ENCODE data around the gene NEMP1. TPM values are rescaled to one million over a fixed set of nuclear protein-coding genes. Genes with fewer than 3 reads are reported as not detected.
A peak's percentile ranks its signal among the peaks of the same experiment; 100 is the strongest.
"Not testable (repeated sequence)": the region's sequence is repeated elsewhere in the genome, so short reads cannot be mapped to it uniquely, and the experiment has no call there.

Gene NEMP1
- total RNA-seq, 2 experiments from 2014 or later = 76.1 to 80.6 TPM

DNA sequence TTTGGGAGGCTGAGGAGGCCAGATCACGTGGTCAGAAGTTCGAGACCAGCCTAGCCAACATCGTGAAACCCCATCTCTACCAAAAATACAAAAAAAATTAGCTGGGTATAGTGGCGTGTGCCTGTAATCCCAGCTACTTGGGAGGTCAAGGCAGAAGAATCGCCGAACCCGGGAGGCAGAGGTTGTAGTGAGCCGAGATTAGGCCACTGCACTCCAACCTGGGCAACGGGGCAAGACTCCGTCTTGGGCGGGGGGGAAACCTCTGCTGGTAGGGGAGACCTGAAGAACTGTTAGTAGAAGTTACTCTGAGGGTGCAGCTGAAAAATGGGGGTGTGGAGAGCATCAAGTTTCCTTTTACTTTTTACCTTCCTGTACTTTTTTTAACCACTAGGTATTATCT is 47.5 kb upstream of the NEMP1 start:
- Mint-ChIP-seq H3K9me3 (peaks cover 7% of the 10 kb centered on the region), H3K27ac (no peak overlapping the region), H3K4me1 (ENCODE audit: low read depth) (peaks cover 15% of the 10 kb centered on the region), H3K27me3 (no peaks in the 10 kb centered on the region), H3K36me3 (ENCODE audit: low read depth) (peaks cover 2% of the 10 kb centered on the region), H3K4me3 (no peak overlapping the region)
- ATAC-seq (no peak), DNase-seq (no peak)
- ChIA-PET CTCF (interaction anchor here (0.9 to 12.0 kb wide), 9 partner anchors 14 to 116 kb away, joined by 3 to 153 read pairs (median 16); partner anchors contain the start of genes NEMP1 and STAT6), POLR2A (no interaction called here)
- intact Hi-C loops (cut with micrococcal nuclease) = no loop called here
- TF ChIP-seq CTCF (IDR thresholded peaks at IDR 0.05) = no peak

GRCh38 chr12:57124261-57124877 is 45.8 kb upstream of the NEMP1 start:
- CTCF ChIA-PET = interaction anchor here (0.6 to 12.0 kb wide), 52 partner anchors 8 to 367 kb away, joined by 3 to 153 read pairs (median 4); partner anchors contain the start of genes NEMP1, SHMT2, STAC3 and STAT6
- peaks cover 5% of the 10 kb centered on the region for H3K4me1 Mint-ChIP-seq (ENCODE audit: low read depth)
- ATAC-seq = peak; percentile 75
- peak; percentile 89 for DNase-seq
- no peak overlapping the region for H3K4me3 Mint-ChIP-seq
- H3K27me3 Mint-ChIP-seq = no peaks in the 10 kb centered on the region
- intact Hi-C loops (cut with micrococcal nuclease) = loop anchor here (5.0 kb wide), 1 partner anchor 58 kb away; no protein-coding TSS in a partner anchor
- POLR2A ChIA-PET = interaction anchor here (0.8 to 1.5 kb wide), 6 partner anchors 12 to 59 kb away, joined by 3 to 5 read pairs (median 4); partner anchors contain the start of gene STAT6
- H3K9me3 Mint-ChIP-seq = peaks cover 7% of the 10 kb centered on the region
- no peak overlapping the region for H3K27ac Mint-ChIP-seq
- peaks cover 2% of the 10 kb centered on the region for H3K36me3 Mint-ChIP-seq (ENCODE audit: low read depth)
- TF ChIP-seq CTCF (IDR thresholded peaks at IDR 0.05) = peak; percentile 91

- H3K4me3 Mint-ChIP-seq = no peak overlapping the region
- DNase-seq = no peak
- no peak for TF ChIP-seq CTCF (IDR thresholded peaks at IDR 0.05)
- intact Hi-C loops (cut with micrococcal nuclease) = loop anchor here (5.0 kb wide), 1 partner anchor 58 kb away; no protein-coding TSS in a partner anchor
- H3K9me3 Mint-ChIP-seq = peaks cover 7% of the 10 kb centered on the region
- H3K27ac Mint-ChIP-seq = no peak overlapping the region
- CTCF ChIA-PET = interaction anchor here (0.8 to 12.0 kb wide), 50 partner anchors 8 to 366 kb away, joined by 3 to 153 read pairs (median 4); partner anchors contain the start of genes NEMP1, SHMT2, STAC3 and STAT6
- H3K36me3 Mint-ChIP-seq (ENCODE audit: low read depth) = peaks cover 2% of the 10 kb centered on the region
- ATAC-seq = no peak
- no peaks in the 10 kb centered on the region for H3K27me3 Mint-ChIP-seq
- POLR2A ChIA-PET = interaction anchor here (0.8 to 1.5 kb wide), 6 partner anchors 12 to 60 kb away, joined by 3 to 5 read pairs (median 4); partner anchors contain the start of gene STAT6
- H3K4me1 Mint-ChIP-seq (ENCODE audit: low read depth) = peaks cover 10% of the 10 kb centered on the region
Observed at GRCh38 chr12:57123813-57124212, 45.2 kb upstream of the NEMP1 start.

DNA sequence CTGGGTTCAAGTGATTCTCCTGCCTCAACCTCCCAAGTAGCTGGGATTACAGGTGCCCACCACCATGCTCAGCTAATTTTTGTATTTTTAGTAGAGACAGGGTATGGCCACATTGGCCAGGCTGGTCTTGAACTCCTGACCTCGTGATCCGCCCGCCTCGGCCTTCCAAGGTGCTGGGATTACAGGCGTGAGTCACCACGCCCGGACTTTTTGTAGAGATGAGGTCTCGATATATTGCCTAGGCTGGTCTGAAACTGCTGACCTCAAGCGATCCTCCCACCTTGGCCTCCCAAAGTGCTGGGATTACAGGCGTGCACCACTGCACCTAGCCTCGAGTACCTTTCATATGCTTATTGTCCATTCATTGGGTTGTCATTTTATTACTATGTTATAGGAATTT is 42.1 kb upstream of the NEMP1 start:
- ATAC-seq; H3K4me3 Mint-ChIP-seq; H3K9me3 Mint-ChIP-seq; H3K27ac Mint-ChIP-seq; H3K36me3 Mint-ChIP-seq (ENCODE audit: low read depth); H3K27me3 Mint-ChIP-seq; DNase-seq: not testable (repeated sequence)
- ChIA-PET POLR2A (interaction anchor here (0.7 to 1.0 kb wide), 5 partner anchors 8 to 94 kb away, joined by 3 to 5 read pairs (median 3); partner anchors contain the start of gene NEMP1), CTCF (interaction anchor here (1.0 to 12.0 kb wide), 10 partner anchors 10 to 123 kb away, joined by 3 to 153 read pairs (median 5); partner anchors contain the start of gene STAT6)
- intact Hi-C loops (cut with micrococcal nuclease) = loop anchor here (5.0 kb wide), 1 partner anchor 62 kb away; no protein-coding TSS in a partner anchor
- peaks cover 14% of the 10 kb centered on the region for H3K4me1 Mint-ChIP-seq (ENCODE audit: low read depth)

DNA sequence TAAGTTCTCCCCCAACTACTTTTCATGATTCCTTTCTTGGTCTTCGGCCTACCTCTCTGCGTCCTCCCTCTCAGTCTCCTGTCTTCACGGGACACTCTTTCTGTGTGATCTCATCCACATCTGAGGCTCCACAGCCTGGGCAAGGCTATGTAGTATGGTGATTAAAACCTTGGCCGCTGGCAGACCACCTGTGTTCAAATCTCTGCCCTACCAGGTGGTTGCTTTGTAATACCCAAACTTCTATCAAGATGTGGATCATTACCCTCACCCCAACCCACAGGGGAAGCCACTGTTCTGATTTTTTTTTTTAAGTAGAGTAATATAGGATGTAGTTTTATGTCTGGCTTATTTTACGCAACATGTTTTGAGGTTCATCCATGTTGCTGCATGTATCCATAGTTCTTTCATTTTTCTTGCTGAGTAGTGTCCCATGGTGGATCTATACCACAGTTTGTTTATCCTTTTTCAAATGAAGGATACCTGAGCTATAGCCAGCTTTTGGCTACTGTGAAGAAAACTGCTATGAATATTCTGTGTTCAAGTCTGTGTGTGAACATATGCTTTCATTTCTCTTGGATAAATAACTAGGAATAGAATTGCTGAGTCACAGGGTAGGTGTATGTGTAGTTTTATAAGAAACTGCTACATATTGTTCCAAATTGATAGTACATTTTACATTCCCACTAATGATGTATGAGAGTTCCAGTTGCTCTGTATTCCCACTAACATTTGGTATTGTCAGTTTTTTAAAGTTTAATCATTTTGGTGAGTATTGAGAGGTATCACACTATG is 40.9 kb upstream of the NEMP1 start:
- TF ChIP-seq CTCF (IDR thresholded peaks at IDR 0.05) = no peak
- H3K27me3 Mint-ChIP-seq = no peaks in the 10 kb centered on the region
- no peak overlapping the region for H3K27ac Mint-ChIP-seq
- peaks cover 7% of the 10 kb centered on the region for H3K9me3 Mint-ChIP-seq
- ChIA-PET POLR2A (no interaction called here), CTCF (interaction anchor here (1.1 to 2.6 kb wide), 3 partner anchors 50 to 62 kb away, joined by 3 to 7 read pairs (median 6); no protein-coding TSS in a partner anchor)
- no peak for DNase-seq
- peaks cover 13% of the 10 kb centered on the region for H3K4me1 Mint-ChIP-seq (ENCODE audit: low read depth)
- peaks cover 2% of the 10 kb centered on the region for H3K36me3 Mint-ChIP-seq (ENCODE audit: low read depth)
- no peak overlapping the region for H3K4me3 Mint-ChIP-seq
- intact Hi-C loops (cut with micrococcal nuclease) = loop anchor here (5.0 kb wide), 1 partner anchor 63 kb away; no protein-coding TSS in a partner anchor
- no peak for ATAC-seq
